Measurements from ENCODE around the gene ZDHHC7.

DNA sequence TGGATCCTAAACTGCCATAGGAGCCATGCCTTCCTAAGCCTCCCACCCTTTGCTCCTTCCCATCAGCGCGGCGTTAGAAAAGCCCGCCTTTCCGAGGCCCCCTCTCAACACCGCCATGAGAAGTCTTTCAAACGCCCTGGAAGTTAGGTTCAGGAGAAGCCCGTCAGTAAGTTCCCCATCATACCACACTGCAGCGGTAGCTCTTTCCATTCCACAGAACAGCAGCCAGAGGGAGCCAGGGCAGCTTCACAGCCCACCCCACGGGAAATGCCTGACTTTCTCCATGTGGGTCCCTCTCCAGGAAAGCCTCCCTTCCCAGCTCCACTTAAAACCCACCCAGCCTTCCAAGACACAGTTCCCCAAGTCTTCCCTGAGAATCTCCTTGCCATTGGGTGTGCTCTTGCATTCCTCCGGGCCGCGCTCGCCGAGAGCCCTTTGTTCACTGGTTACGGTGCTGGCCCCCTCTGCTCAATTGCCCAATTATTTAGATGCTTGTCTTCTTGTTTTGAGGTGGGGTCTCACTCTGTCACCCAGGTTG, 44.9 kb upstream of the ZDHHC7 start:
- TF ChIP-seq ZNF8 (CRISPR knock-in tag; IDR thresholded peaks at IDR 0.05): no peak
- TF ChIP-seq, protein P1, sequence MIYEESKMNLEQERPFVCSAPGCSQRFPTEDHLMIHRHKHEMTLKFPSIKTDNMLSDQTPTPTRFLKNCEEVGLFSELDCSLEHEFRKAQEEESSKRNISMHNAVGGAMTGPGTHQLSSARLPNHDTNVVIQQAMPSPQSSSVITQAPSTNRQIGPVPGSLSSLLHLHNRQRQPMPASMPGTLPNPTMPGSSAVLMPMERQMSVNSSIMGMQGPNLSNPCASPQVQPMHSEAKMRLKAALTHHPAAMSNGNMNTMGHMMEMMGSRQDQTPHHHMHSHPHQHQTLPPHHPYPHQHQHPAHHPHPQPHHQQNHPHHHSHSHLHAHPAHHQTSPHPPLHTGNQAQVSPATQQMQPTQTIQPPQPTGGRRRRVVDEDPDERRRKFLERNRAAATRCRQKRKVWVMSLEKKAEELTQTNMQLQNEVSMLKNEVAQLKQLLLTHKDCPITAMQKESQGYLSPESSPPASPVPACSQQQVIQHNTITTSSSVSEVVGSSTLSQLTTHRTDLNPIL (CRISPR knock-in tag; IDR thresholded peaks at IDR 0.05; ENCODE audit: low read depth): no peak
- TF ChIP-seq ZNF70 (CRISPR knock-in tag; IDR thresholded peaks at IDR 0.05): no peak
- TF ChIP-seq ISL1 (CRISPR knock-in tag; IDR thresholded peaks at IDR 0.05): no peak
- no peak for TF ChIP-seq ZNF565 (CRISPR knock-in tag; conservative IDR thresholded peaks at IDR 0.05; ENCODE audit: low read depth)
